NCI-H1105 treated with DMSO at 0.1 percent for 48 hours (cell line): ENCODE measurements around the gene STXBP6.
"Not testable (repeated sequence)": the region's sequence is repeated elsewhere in the genome, so short reads cannot be mapped to it uniquely, and the experiment has no call there.

Experiments
- DNase-seq: peaks from one replicate; lab custom pipeline; 2025; lab: John Stamatoyannopoulos, UW

Gene STXBP6

DNA sequence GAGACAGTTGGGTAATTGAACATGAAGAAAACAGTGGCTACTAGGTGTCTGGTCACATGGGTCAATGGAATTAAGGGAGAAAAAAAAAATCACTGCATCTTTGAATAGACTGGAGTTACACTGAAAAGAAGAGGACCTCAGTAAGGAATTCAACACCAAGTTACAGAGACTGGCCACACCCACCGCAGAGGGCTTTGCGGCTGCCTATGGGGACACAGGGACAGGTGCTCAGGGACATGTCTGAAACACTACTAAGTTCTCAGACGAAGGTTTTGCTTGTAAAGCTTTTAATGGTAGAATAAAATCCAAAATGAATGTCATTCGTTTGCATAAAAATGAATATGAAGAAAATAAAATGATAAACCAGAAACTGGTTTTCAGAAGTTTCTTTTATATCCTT is 93.8 kb downstream of the STXBP6 start:
- DNase-seq = no peak

DNA sequence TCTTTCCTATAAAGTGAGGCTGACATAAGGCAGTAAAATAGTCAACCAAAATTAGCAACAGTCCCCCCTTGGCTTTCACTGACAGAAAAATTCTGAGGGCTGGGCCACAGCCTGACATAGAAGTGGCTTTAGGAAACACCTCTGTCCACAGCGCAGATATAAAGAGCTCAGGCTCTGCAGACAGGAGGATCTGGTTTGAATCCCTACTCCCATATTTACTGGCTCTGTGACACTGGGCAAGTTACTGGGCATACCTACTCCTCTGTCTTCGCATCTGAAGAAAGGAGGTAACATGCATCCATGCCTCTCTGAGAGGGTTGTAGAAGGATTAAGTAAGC is 95.3 kb downstream of the STXBP6 start:
- no peak for DNase-seq

- DNase-seq = no peak
Measured at GRCh38 chr14:24954037-24954699, 95.8 kb downstream of the STXBP6 start.

DNA sequence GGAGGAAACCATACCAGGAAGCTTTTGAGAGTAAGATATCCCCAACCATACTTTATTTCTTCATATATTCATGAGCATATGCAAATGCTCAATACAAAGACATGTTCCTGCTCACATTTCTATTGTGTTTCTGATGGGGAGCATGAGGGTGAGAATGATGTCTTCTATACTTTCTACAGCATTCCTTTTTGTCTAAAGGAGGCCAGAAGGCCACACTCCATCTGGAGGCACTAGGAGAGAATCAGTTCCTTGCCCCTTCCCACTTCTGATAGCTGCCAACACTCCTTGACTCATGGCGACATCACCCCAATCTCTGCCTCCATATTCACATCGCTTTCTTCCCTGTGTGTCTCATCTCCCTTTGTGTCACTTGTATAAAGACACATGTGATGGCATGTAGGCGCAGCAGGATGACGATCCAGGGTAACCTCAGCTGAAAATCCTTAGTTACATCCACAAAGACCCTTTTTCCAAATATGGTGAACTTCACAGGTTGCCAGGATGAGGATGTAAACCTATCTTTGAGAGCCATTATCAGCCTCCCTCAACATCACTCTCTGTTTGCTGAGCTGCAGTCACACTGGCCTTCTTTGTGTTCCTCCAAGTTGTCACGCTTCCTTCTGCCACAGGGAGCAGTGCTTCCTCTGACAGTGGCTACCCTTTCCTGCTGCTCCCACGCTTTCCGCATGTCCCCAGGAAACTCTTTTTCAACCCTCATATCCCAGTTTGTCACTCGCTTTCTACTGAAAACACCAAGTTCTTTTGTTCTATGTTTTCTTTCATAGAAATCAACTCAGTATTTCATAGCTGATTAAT is 96.9 kb downstream of the STXBP6 start:
- DNase-seq = no peak

DNA sequence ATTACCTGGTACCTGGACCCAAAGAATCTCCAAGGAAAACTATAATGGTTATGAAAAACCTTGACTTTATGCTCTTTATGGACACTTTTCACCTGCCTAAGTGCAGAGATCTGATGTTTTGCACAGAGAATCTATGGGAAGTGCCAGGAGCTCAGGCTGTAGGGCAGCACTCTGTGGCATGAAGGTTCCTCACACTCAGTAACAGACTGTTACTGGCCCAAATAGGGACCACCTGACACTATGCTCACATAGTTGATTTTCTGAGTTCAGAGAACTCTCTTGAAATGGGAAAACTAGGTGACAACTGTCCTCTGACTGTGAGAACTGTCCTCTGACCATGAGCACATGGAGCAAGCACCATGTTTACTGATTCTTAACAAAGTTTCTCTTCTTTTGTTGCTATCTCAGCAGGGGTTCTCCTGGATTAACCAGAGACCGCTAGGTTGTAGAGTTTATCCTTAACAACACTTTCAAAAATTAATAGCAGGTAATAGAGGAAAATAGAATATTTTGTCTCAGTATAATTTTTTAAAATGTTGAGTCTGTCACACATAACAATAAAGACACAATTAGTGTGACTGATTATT is 101.6 kb downstream of the STXBP6 start:
- no peak for DNase-seq

DNA sequence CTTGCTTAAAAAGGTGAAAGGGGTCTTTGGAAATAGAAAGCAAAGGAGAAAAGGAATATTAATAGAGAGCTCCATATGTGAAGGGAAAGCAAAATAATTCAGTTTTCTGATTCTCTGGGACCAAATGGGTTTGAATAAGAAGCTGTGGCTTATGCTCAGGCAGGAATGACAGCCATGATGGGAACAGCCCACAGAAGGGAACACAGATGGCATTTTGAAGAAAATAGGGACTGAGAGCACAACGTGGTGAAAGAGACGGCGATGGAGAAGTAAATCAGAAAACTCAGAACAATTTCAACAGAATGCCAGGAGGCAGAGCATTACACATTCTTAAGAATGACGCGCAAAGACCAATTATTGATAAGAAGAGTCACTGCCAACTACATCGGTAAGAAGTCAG is 102.8 kb downstream of the STXBP6 start:
- DNase-seq = no peak

GRCh38 chr14:24944800-24945199 is 105.1 kb downstream of the STXBP6 start:
- peak; percentile 61 for DNase-seq

GRCh38 chr14:24943024-24943423 is 106.9 kb downstream of the STXBP6 start:
- DNase-seq = peak; percentile 74

- DNase-seq = peak; percentile 96
Measured at GRCh38 chr14:24941719-24942118, 108.2 kb downstream of the STXBP6 start.

GRCh38 chr14:24940213-24940783 is 109.6 kb downstream of the STXBP6 start:
- DNase-seq = no peak

DNA sequence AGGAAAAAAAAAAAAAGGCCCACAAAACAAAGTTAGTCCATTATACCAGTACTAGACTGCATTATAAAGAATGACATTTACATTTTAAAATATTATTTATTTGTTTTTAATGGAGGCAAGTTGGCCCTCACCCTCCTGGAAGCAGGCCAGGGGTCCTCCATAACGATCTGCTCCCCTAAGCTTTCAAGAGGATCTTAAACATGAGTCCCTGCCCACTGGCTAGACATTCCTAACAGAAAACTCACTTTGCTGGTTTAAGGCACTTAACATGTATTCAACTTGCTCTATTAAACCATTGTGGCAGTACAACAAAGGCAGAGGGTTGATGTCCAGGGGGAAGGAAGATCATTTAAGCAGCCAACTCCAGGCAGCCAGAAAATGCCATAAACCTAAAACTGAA is 111.4 kb downstream of the STXBP6 start:
- peak; percentile 75 for DNase-seq

DNA sequence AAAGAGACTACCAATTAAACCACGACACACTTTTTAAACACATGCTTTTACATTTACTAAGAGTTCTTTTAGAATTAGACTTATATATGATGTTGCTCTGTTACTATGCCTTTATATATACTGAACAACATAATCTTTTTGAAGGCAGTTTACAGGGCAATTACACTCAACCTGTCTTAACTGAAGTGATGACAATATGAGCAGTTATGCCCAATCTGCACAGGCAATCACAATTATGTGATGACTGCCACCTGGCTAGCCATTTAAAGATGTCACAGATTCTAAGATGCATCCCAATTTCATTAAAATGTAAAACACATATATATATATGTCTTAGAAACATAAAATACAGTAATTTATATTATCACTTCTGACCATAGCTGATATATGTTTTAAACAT is 112.6 kb downstream of the STXBP6 start:
- no peak for DNase-seq

GRCh38 chr14:24936773-24937172 is 113.2 kb downstream of the STXBP6 start:
- DNase-seq = not testable (repeated sequence)

- no peak for DNase-seq
Measured at GRCh38 chr14:24935796-24936195, 114.2 kb downstream of the STXBP6 start.

GRCh38 chr14:24928386-24928900 is 121.5 kb downstream of the STXBP6 start:
- DNase-seq = no peak

- DNase-seq = no peak
Measured at GRCh38 chr14:24927809-24928208, 122.1 kb downstream of the STXBP6 start.

- DNase-seq = no peak
Measured at GRCh38 chr14:24925771-24926374, 124.1 kb downstream of the STXBP6 start.

DNA sequence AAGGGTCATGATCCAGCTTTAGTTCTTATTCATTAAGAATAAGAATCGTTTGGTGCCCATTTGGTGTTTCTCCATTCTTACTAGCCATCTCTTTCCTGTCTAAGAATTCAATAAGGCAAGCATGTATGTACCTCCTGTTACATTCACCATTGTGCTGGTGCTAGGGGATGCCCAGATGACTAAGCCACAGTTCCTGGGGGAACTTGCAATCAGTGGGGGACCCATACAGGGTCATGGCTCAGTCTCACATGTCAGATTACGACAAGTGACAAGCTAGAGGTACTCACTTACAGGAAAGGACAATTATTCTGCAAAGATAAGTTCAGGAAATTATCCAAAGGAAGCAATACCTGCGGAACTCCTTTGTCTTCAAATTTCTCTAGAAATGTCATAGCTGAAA is 125.4 kb downstream of the STXBP6 start:
- no peak for DNase-seq

- no peak for DNase-seq
Measured at GRCh38 chr14:24921903-24922302, 128.0 kb downstream of the STXBP6 start.

GRCh38 chr14:24920265-24921075 is 129.5 kb downstream of the STXBP6 start:
- no peak for DNase-seq

- DNase-seq = no peak
Measured at GRCh38 chr14:24918822-24919221, 131.1 kb downstream of the STXBP6 start.
